ENCODE data around the gene GAB2. TPM values are rescaled to one million over a fixed set of nuclear protein-coding genes. Genes with fewer than 3 reads are reported as not detected.
A peak's percentile ranks its signal among the peaks of the same experiment; 100 is the strongest.

GAB2 gene
- total RNA-seq, 4 donors from 2014 or later: 15.9 to 82.3 (median 21.1) TPM

- Histone ChIP-seq H3K27ac (peak overlapping the region; percentile 99), H3K27me3 (no peaks in the 10 kb centered on the region), H3K36me3 (no peaks in the 10 kb centered on the region), H3K4me3 (peak overlapping the region in 1 of 2 donors; percentile 94), H3K9me3 (no peaks in the 10 kb centered on the region), H3K4me1 (peaks cover 0 to 7% of the 10 kb centered on the region in 2 donors)
- intact Hi-C loops (cut with DNase I; ENCODE audit: low total_unique reads): loop anchor here (10.0 kb wide), 1 partner anchor 195 kb away; no protein-coding TSS in a partner anchor
- peak; percentile 75 to 86 for DNase-seq
- TF ChIP-seq, protein P1, sequence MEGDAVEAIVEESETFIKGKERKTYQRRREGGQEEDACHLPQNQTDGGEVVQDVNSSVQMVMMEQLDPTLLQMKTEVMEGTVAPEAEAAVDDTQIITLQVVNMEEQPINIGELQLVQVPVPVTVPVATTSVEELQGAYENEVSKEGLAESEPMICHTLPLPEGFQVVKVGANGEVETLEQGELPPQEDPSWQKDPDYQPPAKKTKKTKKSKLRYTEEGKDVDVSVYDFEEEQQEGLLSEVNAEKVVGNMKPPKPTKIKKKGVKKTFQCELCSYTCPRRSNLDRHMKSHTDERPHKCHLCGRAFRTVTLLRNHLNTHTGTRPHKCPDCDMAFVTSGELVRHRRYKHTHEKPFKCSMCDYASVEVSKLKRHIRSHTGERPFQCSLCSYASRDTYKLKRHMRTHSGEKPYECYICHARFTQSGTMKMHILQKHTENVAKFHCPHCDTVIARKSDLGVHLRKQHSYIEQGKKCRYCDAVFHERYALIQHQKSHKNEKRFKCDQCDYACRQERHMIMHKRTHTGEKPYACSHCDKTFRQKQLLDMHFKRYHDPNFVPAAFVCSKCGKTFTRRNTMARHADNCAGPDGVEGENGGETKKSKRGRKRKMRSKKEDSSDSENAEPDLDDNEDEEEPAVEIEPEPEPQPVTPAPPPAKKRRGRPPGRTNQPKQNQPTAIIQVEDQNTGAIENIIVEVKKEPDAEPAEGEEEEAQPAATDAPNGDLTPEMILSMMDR (IDR thresholded peaks at IDR 0.05): no peak
- no peak for TF ChIP-seq POLR2A (IDR thresholded peaks at IDR 0.05)
These were observed 1.7 kb upstream of the GAB2 start for GRCh38 chr11:78419327-78419726.

GRCh38 chr11:78418584-78419211, 1.1 kb upstream of the GAB2 start:
- Histone ChIP-seq H3K27me3 (no peaks in the 10 kb centered on the region), H3K27ac (peak overlapping the region; percentile 99), H3K4me3 (peak overlapping the region; percentile 82 to 94), H3K36me3 (no peaks in the 10 kb centered on the region), H3K4me1 (peaks cover 0 to 5% of the 10 kb centered on the region in 2 donors), H3K9me3 (no peaks in the 10 kb centered on the region)
- no peak for DNase-seq
- no peak for TF ChIP-seq POLR2A (IDR thresholded peaks at IDR 0.05)
- TF ChIP-seq, protein P1 (IDR thresholded peaks at IDR 0.05): no peak
- intact Hi-C loops (cut with DNase I; ENCODE audit: low total_unique reads): loop anchor here (10.0 kb wide), 1 partner anchor 194 kb away; no protein-coding TSS in a partner anchor

DNA sequence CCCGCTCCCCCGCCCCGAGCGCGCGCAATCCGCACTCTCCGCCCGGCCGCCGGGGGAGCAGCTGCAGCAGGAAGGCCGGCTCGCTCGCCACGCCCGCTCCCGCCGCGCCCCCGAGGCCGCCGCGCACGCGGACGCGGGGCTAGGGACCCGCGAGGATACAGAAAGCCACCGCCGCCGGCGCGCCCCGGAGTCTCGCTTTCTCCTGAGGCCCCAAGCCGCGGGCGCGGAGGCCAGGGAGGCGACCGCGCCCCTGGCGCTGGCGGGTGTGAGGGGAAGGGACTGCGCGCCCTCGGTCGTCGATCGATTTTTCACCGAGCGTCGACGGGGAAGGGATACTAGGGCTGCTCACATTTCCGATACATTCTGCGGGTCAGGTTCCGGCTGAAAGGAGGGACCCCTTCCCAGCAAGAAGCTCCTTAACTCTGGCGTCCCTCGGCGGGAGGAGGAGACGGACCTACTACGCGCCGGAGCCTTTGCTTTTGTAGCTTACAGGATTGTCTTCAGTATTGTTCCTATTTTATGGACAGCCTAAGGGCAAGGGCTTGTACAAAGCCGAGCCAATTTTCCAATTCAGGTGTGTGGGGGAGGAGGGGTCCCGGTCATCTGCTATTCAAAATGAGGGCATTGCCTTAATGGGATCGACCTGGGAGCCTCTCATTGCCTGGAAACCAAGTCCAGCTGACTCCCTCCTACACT, 416 bp upstream of the GAB2 start:
- Histone ChIP-seq H3K9me3 (no peaks in the 10 kb centered on the region), H3K36me3 (no peaks in the 10 kb centered on the region), H3K4me1 (peaks cover 0 to 5% of the 10 kb centered on the region in 2 donors), H3K4me3 (peak overlapping the region; percentile 82 to 94), H3K27ac (peak overlapping the region; percentile 99), H3K27me3 (no peaks in the 10 kb centered on the region)
- intact Hi-C loops (cut with DNase I; ENCODE audit: low total_unique reads): loop anchor here (10.0 kb wide), 1 partner anchor 193 kb away; no protein-coding TSS in a partner anchor
- DNase-seq: peak; percentile 77 to 86
- TF ChIP-seq, protein P1 (IDR thresholded peaks at IDR 0.05): peak in 3 of 4 experiments; percentile 39 to 82 (median 56)
- peak; percentile 78 to 92 for TF ChIP-seq POLR2A (IDR thresholded peaks at IDR 0.05)

GRCh38 chr11:78416285-78417174, 1.1 kb downstream of the GAB2 start:
- Histone ChIP-seq H3K9me3 (no peaks in the 10 kb centered on the region), H3K4me1 (peaks cover 0 to 5% of the 10 kb centered on the region in 2 donors), H3K27ac (peak overlapping the region; percentile 99), H3K4me3 (peak overlapping the region; percentile 85 to 94), H3K27me3 (no peaks in the 10 kb centered on the region), H3K36me3 (no peaks in the 10 kb centered on the region)
- intact Hi-C loops (cut with DNase I; ENCODE audit: low total_unique reads): loop anchor here (10.0 kb wide), 1 partner anchor 192 kb away; no protein-coding TSS in a partner anchor
- peak; percentile 86 to 88 for DNase-seq
- TF ChIP-seq POLR2A (IDR thresholded peaks at IDR 0.05): peak; percentile 58 to 80
- TF ChIP-seq, protein P1 (IDR thresholded peaks at IDR 0.05): peak; percentile 6 to 61 (median 32)
